SK-N-SH (cell line): ENCODE data around the gene DOCK3. TPM values are rescaled to one million over a fixed set of nuclear protein-coding genes. Genes with fewer than 3 reads are reported as not detected.

ENCODE experiments used
- CTCF ChIA-PET: fragments of 300-600, 350-600 bp; formaldehyde crosslinking; extraction: SDS; loops from one replicate; lab custom pipeline; 2021; lab: Yijun Ruan, JAX
- POLR2A ChIA-PET: fragments of 350-600 bp; sonication (Branson Sonifier 250); formaldehyde crosslinking; extraction: SDS; loops from one replicate; lab custom pipeline; 2020; ENCODE audit warnings: antibody characterized with exemption, inconsistent platforms; lab: Yijun Ruan, JAX
- DNase-seq: peaks from one replicate; pipeline ENCODE4 v3.0.0; 2012
- H2AFZ ChIP-seq: fragments of 200-600 bp; sonication (generic); 2 replicates; pipeline ENCODE4 v1.8.1; 2016; ENCODE audit warnings: antibody characterized with exemption, mild to moderate bottlenecking, low read depth
- H3F3A ChIP-seq: fragments of 200-600 bp; sonication (generic); replicated peaks from 2 replicates; pipeline ENCODE3; 2016; ENCODE audit warnings: antibody characterized with exemption, mild to moderate bottlenecking; ENCODE audit not compliant: insufficient read depth
- H3K27ac ChIP-seq, 2 experiments: fragments of 200-500 bp in 1 of 2; fragments of 200-600 bp in 1 of 2; sonication (Bioruptor generic) in 1 of 2; sonication (generic), shearing (Covaris generic) in 1 of 2; 2 replicates each; pipeline versions ENCODE4 v1.5.1 to v1.6.1; 2014 to 2016; ENCODE audit warnings: low read depth in 2 of 2, inconsistent platforms in 1 of 2, low read length in 1 of 2, mild to moderate bottlenecking in 1 of 2, mixed read lengths in 1 of 2
- H3K27me3 ChIP-seq: fragments of 200-600 bp; sonication (generic), shearing (Covaris generic); 2 replicates; pipeline ENCODE4 v1.6.1; 2016; ENCODE audit warnings: mixed run types; ENCODE audit not compliant: insufficient read depth
- H3K36me3 ChIP-seq, 2 experiments: fragments of 200-500 bp in 1 of 2; fragments of 200-600 bp in 1 of 2; sonication (Bioruptor generic) in 1 of 2; sonication (generic) in 1 of 2; replicated peaks in 1 of 2; 2 replicates each; pipeline versions ENCODE3 to v1.5.1; 2014 to 2016; ENCODE audit warnings: low read length in 1 of 2, mild to moderate bottlenecking in 1 of 2; ENCODE audit not compliant: insufficient read depth in 2 of 2, control insufficient read depth in 1 of 2
- H3K4me1 ChIP-seq, 2 experiments: fragments of 200-500 bp in 1 of 2; fragments of 200-600 bp in 1 of 2; sonication (Bioruptor generic) in 1 of 2; sonication (generic), shearing (Covaris generic) in 1 of 2; 2 replicates each; pipeline versions ENCODE4 v1.5.1 to v1.6.1; 2014 to 2016; ENCODE audit warnings: low read depth in 1 of 2, low read length in 1 of 2, mixed run types in 1 of 2; ENCODE audit not compliant: insufficient read depth in 2 of 2, control insufficient read depth in 1 of 2
- H3K4me2 ChIP-seq: fragments of 200-600 bp; sonication (generic), shearing (Covaris generic); 2 replicates; pipeline ENCODE4 v1.6.1; 2017; ENCODE audit warnings: mixed run types
- H3K4me3 ChIP-seq, 2 experiments: fragments of 200-500 bp in 1 of 2; fragments of 200-600 bp in 1 of 2; sonication (Bioruptor generic) in 1 of 2; sonication (generic), shearing (Covaris generic) in 1 of 2; 2 replicates each; pipeline versions ENCODE4 v1.5.1 to v1.8.1; 2014 to 2016; ENCODE audit warnings: low read depth in 2 of 2, inconsistent platforms in 1 of 2, low read length in 1 of 2, mild to moderate bottlenecking in 1 of 2, mixed read lengths in 1 of 2, moderate library complexity in 1 of 2
- H3K79me2 ChIP-seq: fragments of 200-600 bp; sonication (generic); 2 replicates; pipeline ENCODE4 v1.8.1; 2017; ENCODE audit warnings: mild to moderate bottlenecking; ENCODE audit not compliant: insufficient read depth
- H3K9ac ChIP-seq: fragments of 200-600 bp; sonication (generic); 2 replicates; pipeline ENCODE4 v1.6.1; 2017; ENCODE audit warnings: mixed run types
- H3K9me2 ChIP-seq: fragments of 200-600 bp; sonication (generic); 2 replicates; pipeline ENCODE4 v1.6.1; 2017; ENCODE audit warnings: mixed run types
- H3K9me3 ChIP-seq: fragments of 200-600 bp; sonication (generic); 2 replicates; pipeline ENCODE4 v1.6.1; 2017; ENCODE audit warnings: mixed run types, mild to moderate bottlenecking, moderate library complexity
- H4K20me1 ChIP-seq: fragments of 200-600 bp; sonication (generic); 2 replicates; pipeline ENCODE4 v1.6.1; 2017; ENCODE audit warnings: mild to moderate bottlenecking, mixed run types; ENCODE audit not compliant: insufficient read depth
- CTCF ChIP-seq: fragments of 200-600 bp; sonication (generic); IDR thresholded peaks from 2 replicates; pipeline ENCODE4 v1.6.1; 2017; ENCODE audit warnings: antibody characterized with exemption, mild to moderate bottlenecking, moderate library complexity
- ELF1 ChIP-seq: IDR thresholded peaks from 2 replicates; pipeline ENCODE4 v1.4.0; 2012
- EP300 ChIP-seq, 2 experiments: IDR thresholded peaks; 2 replicates each; pipeline versions ENCODE4 v1.4.0 to v1.6.1; 2012; ENCODE audit warnings: borderline replicate concordance in 1 of 2, low read depth in 1 of 2, low read length in 1 of 2
- EZH2phosphoT487 ChIP-seq: fragments of 200-600 bp; sonication (generic); IDR thresholded peaks from 2 replicates; pipeline ENCODE4 v1.6.1; 2017; ENCODE audit warnings: low read depth, mixed run types, mild to moderate bottlenecking, antibody characterized with exemption, moderate library complexity, borderline replicate concordance
- FOXM1 ChIP-seq: IDR thresholded peaks from 2 replicates; pipeline ENCODE4 v1.4.0; 2012; ENCODE audit warnings: low read depth, mild to moderate bottlenecking
- RAD21 ChIP-seq: IDR thresholded peaks from 2 replicates; pipeline ENCODE4 v1.6.1; 2012; ENCODE audit warnings: mild to moderate bottlenecking, low read length
- REST ChIP-seq: IDR thresholded peaks from 2 replicates; pipeline ENCODE4 v1.6.1; 2012; ENCODE audit warnings: mild to moderate bottlenecking, low read depth, low read length, moderate library complexity
- SMC3 ChIP-seq: IDR thresholded peaks from 2 replicates; pipeline ENCODE4 v1.6.1; 2012; ENCODE audit warnings: low read depth, low read length, improper control_type of control experiment
- TAF1 ChIP-seq: IDR thresholded peaks from 2 replicates; pipeline ENCODE4 v1.6.1; 2012; ENCODE audit warnings: low read depth, mild to moderate bottlenecking, low read length, moderate library complexity, borderline replicate concordance
- TCF12 ChIP-seq: IDR thresholded peaks from 2 replicates; pipeline ENCODE4 v1.4.0; 2012
- YY1 ChIP-seq: IDR thresholded peaks from 2 replicates; pipeline ENCODE4 v1.4.0; 2012; ENCODE audit warnings: low read depth, mild to moderate bottlenecking
- WGBS: methylation state at CpG from one replicate; pipeline ENCODE4 v1.1.6; 2017; ENCODE audit warnings: low lambda C conversion rate; 5-methylcytosine and 5-hydroxymethylcytosine counted together
- polyA plus RNA-seq, 3 experiments: library from polyadenylated mRNA; depleted of rRNA; stranded (reverse); fragments of >200 nt; gene quantifications; 2 replicates each; pipeline ENCODE4 v1.2.3, GENCODE V29; 2012
- TF ChIP-seq, protein P1 (sequence below): IDR thresholded peaks from 2 replicates; pipeline ENCODE4; 2012
- TF ChIP-seq, protein P2 (sequence below): IDR thresholded peaks from 2 replicates; pipeline ENCODE4 v1.4.0; 2012; ENCODE audit warnings: low read depth, borderline replicate concordance

DOCK3 gene
- polyA plus RNA-seq, 1 of the 3 experiments (the other 2 are of a cell fraction) = 0.05 TPM

GRCh38 chr3:50885070-50885850, 210.5 kb downstream of the DOCK3 start:
- CTCF ChIA-PET = interaction anchor here (0.5 to 2.8 kb wide), 5 partner anchors 9 to 307 kb away, joined by 3 to 8 read pairs (median 4); no protein-coding TSS in a partner anchor

DNA sequence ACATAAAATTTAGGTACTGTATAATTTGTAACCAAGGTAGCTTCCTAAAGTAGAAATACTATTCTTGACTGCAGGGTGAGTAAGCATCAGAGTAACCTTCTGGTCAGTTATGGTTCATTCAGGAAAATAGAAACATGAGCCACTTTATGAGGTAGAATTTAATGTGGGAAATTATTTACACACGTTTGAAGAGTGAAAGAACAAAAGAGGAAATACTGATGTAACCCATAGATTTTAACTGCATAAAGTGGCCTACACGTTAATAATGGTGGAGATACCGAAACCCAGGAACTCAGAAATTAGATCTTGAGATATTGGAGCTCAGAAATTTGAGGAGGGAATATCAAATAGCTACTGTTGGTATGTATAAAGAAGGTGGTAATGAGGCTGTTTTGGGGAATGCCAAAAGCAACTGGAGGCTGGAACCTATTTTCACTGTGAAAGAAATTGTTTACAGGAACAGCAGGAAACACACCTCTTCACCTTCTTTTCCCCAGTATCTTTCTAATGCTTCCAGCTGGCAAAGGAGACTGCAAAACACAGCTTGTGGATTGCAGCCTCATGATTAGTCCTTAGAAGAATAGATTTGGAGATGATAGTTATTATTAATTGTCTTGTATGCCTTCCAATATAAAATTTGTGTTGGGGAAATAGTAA, 216.1 kb downstream of the DOCK3 start:
- Histone ChIP-seq H3K27ac (no peak overlapping the region), H3K4me3 (no peak overlapping the region), H3K4me1 (no peaks in the 10 kb centered on the region), H3K27me3 (no peaks in the 10 kb centered on the region), H3F3A (no peaks in the 10 kb centered on the region), H2AFZ (no peak overlapping the region), H3K9ac (no peak overlapping the region), H4K20me1 (no peaks in the 10 kb centered on the region), H3K36me3 (no peaks in the 10 kb centered on the region), H3K9me2 (no peaks in the 10 kb centered on the region), H3K4me2 (no peak overlapping the region), H3K9me3 (no peaks in the 10 kb centered on the region), H3K79me2 (no peaks in the 10 kb centered on the region)
- ChIA-PET CTCF (interaction anchor here (1.1 kb wide), 1 partner anchor 268 kb away, joined by 3 read pairs; no protein-coding TSS in a partner anchor), POLR2A (no interaction called here)
- DNase-seq = no peak
- 2% methylated on average over 3 of the region's 3 CpGs for WGBS
- TF ChIP-seq, protein P1, sequence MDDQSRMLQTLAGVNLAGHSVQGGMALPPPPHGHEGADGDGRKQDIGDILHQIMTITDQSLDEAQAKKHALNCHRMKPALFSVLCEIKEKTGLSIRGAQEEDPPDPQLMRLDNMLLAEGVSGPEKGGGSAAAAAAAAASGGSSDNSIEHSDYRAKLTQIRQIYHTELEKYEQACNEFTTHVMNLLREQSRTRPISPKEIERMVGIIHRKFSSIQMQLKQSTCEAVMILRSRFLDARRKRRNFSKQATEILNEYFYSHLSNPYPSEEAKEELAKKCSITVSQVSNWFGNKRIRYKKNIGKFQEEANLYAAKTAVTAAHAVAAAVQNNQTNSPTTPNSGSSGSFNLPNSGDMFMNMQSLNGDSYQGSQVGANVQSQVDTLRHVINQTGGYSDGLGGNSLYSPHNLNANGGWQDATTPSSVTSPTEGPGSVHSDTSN = no peak
- TF ChIP-seq, protein P2, sequence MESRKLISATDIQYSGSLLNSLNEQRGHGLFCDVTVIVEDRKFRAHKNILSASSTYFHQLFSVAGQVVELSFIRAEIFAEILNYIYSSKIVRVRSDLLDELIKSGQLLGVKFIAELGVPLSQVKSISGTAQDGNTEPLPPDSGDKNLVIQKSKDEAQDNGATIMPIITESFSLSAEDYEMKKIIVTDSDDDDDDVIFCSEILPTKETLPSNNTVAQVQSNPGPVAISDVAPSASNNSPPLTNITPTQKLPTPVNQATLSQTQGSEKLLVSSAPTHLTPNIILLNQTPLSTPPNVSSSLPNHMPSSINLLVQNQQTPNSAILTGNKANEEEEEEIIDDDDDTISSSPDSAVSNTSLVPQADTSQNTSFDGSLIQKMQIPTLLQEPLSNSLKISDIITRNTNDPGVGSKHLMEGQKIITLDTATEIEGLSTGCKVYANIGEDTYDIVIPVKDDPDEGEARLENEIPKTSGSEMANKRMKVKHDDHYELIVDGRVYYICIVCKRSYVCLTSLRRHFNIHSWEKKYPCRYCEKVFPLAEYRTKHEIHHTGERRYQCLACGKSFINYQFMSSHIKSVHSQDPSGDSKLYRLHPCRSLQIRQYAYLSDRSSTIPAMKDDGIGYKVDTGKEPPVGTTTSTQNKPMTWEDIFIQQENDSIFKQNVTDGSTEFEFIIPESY = no peak
- TF ChIP-seq ELF1 = no peak
- TF ChIP-seq FOXM1 = no peak
- TF ChIP-seq REST = no peak
- TF ChIP-seq EP300 (IDR thresholded peaks at IDR 0.05; ENCODE audit: borderline replicate concordance in 1 of 2, low read depth in 1 of 2, low read length in 1 of 2) = no peak
- TF ChIP-seq YY1 = no peak
- TF ChIP-seq SMC3 = no peak
- TF ChIP-seq EZH2phosphoT487 = no peak
- no peak for TF ChIP-seq TCF12

More at GRCh38 chr3:50885070-50885850, 210.5 kb downstream of the DOCK3 start:
- H3K27me3 ChIP-seq = no peaks in the 10 kb centered on the region
- no peaks in the 10 kb centered on the region for H3K36me3 ChIP-seq
- H3F3A ChIP-seq = no peaks in the 10 kb centered on the region
- TF ChIP-seq TAF1 = no peak
- peak; percentile 31 for TF ChIP-seq CTCF
- TF ChIP-seq RAD21 = peak; percentile 47
- POLR2A ChIA-PET = no interaction called here
- no peak overlapping the region; a peak in 1 of 4 replicates for H3K4me3 ChIP-seq
- H3K79me2 ChIP-seq = no peaks in the 10 kb centered on the region
- H3K4me1 ChIP-seq = no peaks in the 10 kb centered on the region
- no peaks in the 10 kb centered on the region for H3K9me3 ChIP-seq
- H2AFZ ChIP-seq = no peak overlapping the region
- peak; percentile 4 for DNase-seq
- 0% methylated on average over 5 of the region's 5 CpGs for WGBS
- H3K4me2 ChIP-seq = no peak overlapping the region
- no peaks in the 10 kb centered on the region for H3K9me2 ChIP-seq
- H4K20me1 ChIP-seq = no peaks in the 10 kb centered on the region
- no peak overlapping the region for H3K27ac ChIP-seq
- no peak overlapping the region for H3K9ac ChIP-seq
